Measurements from ENCODE around the gene GIPR.
"Not testable (repeated sequence)": the region's sequence is repeated elsewhere in the genome, so short reads cannot be mapped to it uniquely, and the experiment has no call there.

The GIPR gene

GRCh38 chr19:45667620-45668341 is at the start of gene GIPR:
Gene GIPR, plus strand, starts transcription at chr19:45668221. Its CDS starts 1,300 bp downstream, at chr19:45669521.
- Mint-ChIP-seq H3K27ac (peak within 1 kb of the TSS; percentile 63), H3K27me3 (peaks cover 33% of the 10 kb centered on the region), H3K4me1 (ENCODE audit: low read depth) (peaks cover 39% of the 10 kb centered on the region)

GRCh38 chr19:45621389-45621788 is 46.6 kb upstream of the GIPR start:
- Mint-ChIP-seq H3K9me3 (no peaks in the 10 kb centered on the region), H3K4me1 (ENCODE audit: low read depth) (peaks cover 2% of the 10 kb centered on the region), H3K4me3 (no peak overlapping the region), H3K27me3 (no peaks in the 10 kb centered on the region), H3K36me3 (ENCODE audit: low read depth) (peaks cover 93% of the 10 kb centered on the region), H3K27ac (no peak overlapping the region)
- no peak for DNase-seq

More at GRCh38 chr19:45667620-45668341, at the start of gene GIPR:
- Mint-ChIP-seq H3K9me3 (no peaks in the 10 kb centered on the region), H3K36me3 (ENCODE audit: low read depth) (no peaks in the 10 kb centered on the region), H3K4me3 (peak within 1 kb of the TSS; percentile 73)
- peak; percentile 77 for DNase-seq

GRCh38 chr19:45621976-45622503 is 46.0 kb upstream of the GIPR start:
- DNase-seq = no peak
- peaks cover 93% of the 10 kb centered on the region for H3K36me3 Mint-ChIP-seq (ENCODE audit: low read depth)
- H3K4me1 Mint-ChIP-seq (ENCODE audit: low read depth) = no peaks in the 10 kb centered on the region
- no peaks in the 10 kb centered on the region for H3K9me3 Mint-ChIP-seq
- no peak overlapping the region for H3K27ac Mint-ChIP-seq
- H3K4me3 Mint-ChIP-seq = no peak overlapping the region
- no peaks in the 10 kb centered on the region for H3K27me3 Mint-ChIP-seq

GRCh38 chr19:45623984-45624383 is 44.0 kb upstream of the GIPR start:
- no peak overlapping the region for H3K27ac Mint-ChIP-seq
- no peaks in the 10 kb centered on the region for H3K9me3 Mint-ChIP-seq
- H3K4me1 Mint-ChIP-seq (ENCODE audit: low read depth) = no peaks in the 10 kb centered on the region
- no peak for DNase-seq
- H3K4me3 Mint-ChIP-seq = no peak overlapping the region
- H3K27me3 Mint-ChIP-seq = no peaks in the 10 kb centered on the region
- H3K36me3 Mint-ChIP-seq (ENCODE audit: low read depth) = peaks cover 96% of the 10 kb centered on the region

- Mint-ChIP-seq H3K4me1 (ENCODE audit: low read depth) (peaks cover 23% of the 10 kb centered on the region), H3K36me3 (ENCODE audit: low read depth) (peaks cover 85% of the 10 kb centered on the region)
- H3K27ac Mint-ChIP-seq, H3K4me3 Mint-ChIP-seq, DNase-seq, H3K9me3 Mint-ChIP-seq, H3K27me3 Mint-ChIP-seq: not testable (repeated sequence)
These were observed 39.8 kb upstream of the GIPR start for GRCh38 chr19:45628219-45628618.

GRCh38 chr19:45629704-45630103 is 38.3 kb upstream of the GIPR start:
- peak overlapping the region; percentile 71 for H3K27ac Mint-ChIP-seq
- peaks cover 80% of the 10 kb centered on the region for H3K36me3 Mint-ChIP-seq (ENCODE audit: low read depth)
- H3K27me3 Mint-ChIP-seq = no peaks in the 10 kb centered on the region
- peaks cover 23% of the 10 kb centered on the region for H3K4me1 Mint-ChIP-seq (ENCODE audit: low read depth)
- H3K9me3 Mint-ChIP-seq = no peaks in the 10 kb centered on the region
- DNase-seq = no peak
- H3K4me3 Mint-ChIP-seq = no peak overlapping the region

- Mint-ChIP-seq H3K9me3 (no peaks in the 10 kb centered on the region), H3K27me3 (no peaks in the 10 kb centered on the region), H3K4me1 (ENCODE audit: low read depth) (peaks cover 23% of the 10 kb centered on the region), H3K36me3 (ENCODE audit: low read depth) (peaks cover 72% of the 10 kb centered on the region), H3K4me3 (no peak overlapping the region), H3K27ac (peak overlapping the region; percentile 85)
- DNase-seq = no peak
These were observed 37.6 kb upstream of the GIPR start for GRCh38 chr19:45630463-45630862.

GRCh38 chr19:45632468-45633196 is 35.4 kb upstream of the GIPR start:
- peak; percentile 75 for DNase-seq
- Mint-ChIP-seq H3K9me3 (no peaks in the 10 kb centered on the region), H3K36me3 (ENCODE audit: low read depth) (peaks cover 69% of the 10 kb centered on the region), H3K4me1 (ENCODE audit: low read depth) (peaks cover 25% of the 10 kb centered on the region), H3K27ac (peak overlapping the region; percentile 35), H3K27me3 (no peaks in the 10 kb centered on the region), H3K4me3 (no peak overlapping the region)

- H3K27ac Mint-ChIP-seq = no peak overlapping the region
- no peak for DNase-seq
- H3K36me3 Mint-ChIP-seq (ENCODE audit: low read depth) = peaks cover 66% of the 10 kb centered on the region
- no peak overlapping the region for H3K4me3 Mint-ChIP-seq
- H3K4me1 Mint-ChIP-seq (ENCODE audit: low read depth) = peaks cover 36% of the 10 kb centered on the region
- H3K9me3 Mint-ChIP-seq = peaks cover 3% of the 10 kb centered on the region
- no peaks in the 10 kb centered on the region for H3K27me3 Mint-ChIP-seq
These were observed 31.7 kb upstream of the GIPR start for GRCh38 chr19:45636275-45636674.

- no peak overlapping the region for H3K27ac Mint-ChIP-seq
- H3K4me3 Mint-ChIP-seq = no peak overlapping the region
- H3K9me3 Mint-ChIP-seq = peaks cover 3% of the 10 kb centered on the region
- no peak for DNase-seq
- peaks cover 70% of the 10 kb centered on the region for H3K36me3 Mint-ChIP-seq (ENCODE audit: low read depth)
- peaks cover 40% of the 10 kb centered on the region for H3K4me1 Mint-ChIP-seq (ENCODE audit: low read depth)
- H3K27me3 Mint-ChIP-seq = no peaks in the 10 kb centered on the region
These were observed 31.1 kb upstream of the GIPR start for GRCh38 chr19:45636902-45637301.

- peaks cover 34% of the 10 kb centered on the region for H3K4me1 Mint-ChIP-seq (ENCODE audit: low read depth)
- DNase-seq = no peak
- H3K9me3 Mint-ChIP-seq = peaks cover 3% of the 10 kb centered on the region
- H3K4me3 Mint-ChIP-seq = peak overlapping the region; percentile 92
- no peaks in the 10 kb centered on the region for H3K27me3 Mint-ChIP-seq
- H3K27ac Mint-ChIP-seq = no peak overlapping the region
- H3K36me3 Mint-ChIP-seq (ENCODE audit: low read depth) = peaks cover 63% of the 10 kb centered on the region
These were observed 29.9 kb upstream of the GIPR start for GRCh38 chr19:45637890-45638667.

GRCh38 chr19:45638930-45639729 is 28.9 kb upstream of the GIPR start, which contains the start of gene EML2:
Gene EML2, minus strand, starts transcription at chr19:45639397. Its CDS starts 21 bp downstream, at chr19:45639376.
- DNase-seq = peak; percentile 76
- Mint-ChIP-seq H3K36me3 (ENCODE audit: low read depth) (peaks cover 55% of the 10 kb centered on the region), H3K27ac (peak within 1 kb of the TSS; percentile 87), H3K9me3 (peaks cover 3% of the 10 kb centered on the region), H3K4me1 (ENCODE audit: low read depth) (peaks cover 43% of the 10 kb centered on the region), H3K27me3 (no peaks in the 10 kb centered on the region), H3K4me3 (peak within 1 kb of the TSS; percentile 92)

GRCh38 chr19:45640849-45641273 is 27.2 kb upstream of the GIPR start:
- Mint-ChIP-seq H3K4me1 (ENCODE audit: low read depth) (peaks cover 54% of the 10 kb centered on the region), H3K9me3 (peaks cover 3% of the 10 kb centered on the region), H3K4me3 (peak overlapping the region; percentile 92), H3K36me3 (ENCODE audit: low read depth) (peaks cover 50% of the 10 kb centered on the region), H3K27ac (peak overlapping the region; percentile 98), H3K27me3 (no peaks in the 10 kb centered on the region)
- DNase-seq = peak; percentile 77

Measured in activated T-cell treated with anti-CD3 and anti-CD28 coated beads, Interleukin-2, amount 50 U/mL, for 24 hours (primary cell).